Fibroblast of the aortic adventitia (primary cell): ENCODE results near the gene NAGLU. TPM values are rescaled to one million over a fixed set of nuclear protein-coding genes. Genes with fewer than 3 reads are reported as not detected.
"Not testable (repeated sequence)": the region's sequence is repeated elsewhere in the genome, so short reads cannot be mapped to it uniquely, and the experiment has no call there.

Source experiments
- DNase-seq: peaks from one replicate; pipeline ENCODE4 v3.0.0-alpha.2; 2010; ENCODE audit warnings: low read depth
- H3K4me3 ChIP-seq: 2 replicates; pipeline ENCODE4 v1.5.1; 2011; ENCODE audit warnings: low read depth, mild to moderate bottlenecking, control low read depth, low read length, moderate library complexity
- total RNA-seq: library from RNA; depleted of rRNA; stranded (reverse); fragments of >200 nt; gene quantifications from 2 replicates; pipeline ENCODE4 v1.2.3, GENCODE V29; 2012; ENCODE audit warnings: low replicate concordance
- TF ChIP-seq, protein P1 (sequence below): IDR thresholded peaks from 2 replicates; pipeline ENCODE4 v1.5.1; 2011; ENCODE audit warnings: mild to moderate bottlenecking, low read length, control low read depth, inconsistent platforms; ENCODE audit not compliant: insufficient read depth

Gene NAGLU
- total RNA-seq, 1 donor: 41.8 TPM

DNA sequence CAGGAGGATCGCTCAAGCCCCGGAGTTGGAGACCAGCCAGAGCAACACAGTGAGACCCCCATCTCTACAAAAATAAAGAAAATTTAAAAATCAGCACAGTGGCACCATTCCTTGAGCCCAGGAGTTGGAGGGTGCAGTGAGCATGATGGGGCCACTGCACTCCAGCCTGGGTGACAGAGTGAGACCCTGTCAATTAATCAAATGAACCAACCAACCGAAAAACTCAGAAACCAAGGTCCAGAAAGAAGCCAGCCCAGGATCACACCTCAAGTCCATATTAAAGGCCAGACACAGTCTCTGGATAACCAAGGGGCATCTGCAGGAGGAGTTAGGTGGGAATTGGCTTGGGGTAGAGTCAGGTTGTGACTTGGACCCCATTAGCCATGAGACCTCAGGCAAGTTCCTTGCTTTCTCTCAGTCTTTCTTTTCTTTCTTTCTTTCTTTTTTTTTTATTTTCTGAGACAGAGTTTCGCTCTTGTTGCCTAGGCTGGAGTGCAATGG, 19.1 kb downstream of the NAGLU start:
- peak overlapping the region; percentile 89 for H3K4me3 ChIP-seq
- TF ChIP-seq, protein P1, sequence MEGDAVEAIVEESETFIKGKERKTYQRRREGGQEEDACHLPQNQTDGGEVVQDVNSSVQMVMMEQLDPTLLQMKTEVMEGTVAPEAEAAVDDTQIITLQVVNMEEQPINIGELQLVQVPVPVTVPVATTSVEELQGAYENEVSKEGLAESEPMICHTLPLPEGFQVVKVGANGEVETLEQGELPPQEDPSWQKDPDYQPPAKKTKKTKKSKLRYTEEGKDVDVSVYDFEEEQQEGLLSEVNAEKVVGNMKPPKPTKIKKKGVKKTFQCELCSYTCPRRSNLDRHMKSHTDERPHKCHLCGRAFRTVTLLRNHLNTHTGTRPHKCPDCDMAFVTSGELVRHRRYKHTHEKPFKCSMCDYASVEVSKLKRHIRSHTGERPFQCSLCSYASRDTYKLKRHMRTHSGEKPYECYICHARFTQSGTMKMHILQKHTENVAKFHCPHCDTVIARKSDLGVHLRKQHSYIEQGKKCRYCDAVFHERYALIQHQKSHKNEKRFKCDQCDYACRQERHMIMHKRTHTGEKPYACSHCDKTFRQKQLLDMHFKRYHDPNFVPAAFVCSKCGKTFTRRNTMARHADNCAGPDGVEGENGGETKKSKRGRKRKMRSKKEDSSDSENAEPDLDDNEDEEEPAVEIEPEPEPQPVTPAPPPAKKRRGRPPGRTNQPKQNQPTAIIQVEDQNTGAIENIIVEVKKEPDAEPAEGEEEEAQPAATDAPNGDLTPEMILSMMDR: no peak
- DNase-seq: no peak

DNA sequence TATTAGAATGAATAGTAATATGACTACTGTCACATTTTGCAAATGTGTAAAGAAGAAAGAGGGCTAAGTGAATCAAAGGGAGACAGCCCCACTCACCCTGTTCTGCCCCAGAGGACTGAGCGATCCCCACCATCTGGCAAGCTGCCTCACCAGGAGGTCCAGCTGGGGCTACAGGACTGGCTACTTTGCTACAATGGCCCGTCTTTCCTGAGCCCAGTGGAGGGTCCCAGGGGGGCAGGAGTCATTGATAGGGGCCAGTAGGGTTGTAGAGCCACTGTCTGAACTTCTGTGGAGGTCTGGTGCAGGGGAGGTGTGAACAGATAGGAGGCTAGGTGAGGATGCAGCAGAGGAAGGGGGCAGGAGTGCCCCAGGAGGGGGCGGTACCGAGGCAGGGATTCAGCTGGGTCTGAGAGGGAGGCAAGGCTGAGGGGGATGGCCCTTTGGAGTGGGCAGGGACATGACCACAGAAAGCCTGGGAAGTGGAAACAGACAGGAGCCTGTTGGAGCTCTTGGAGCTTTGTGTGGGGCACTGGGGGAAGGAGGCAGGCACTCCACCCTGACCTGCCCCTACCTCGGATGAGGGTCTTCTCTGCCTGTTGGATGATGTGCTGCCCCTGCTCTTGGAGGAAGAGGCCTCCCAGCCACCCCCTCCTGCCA, 20.0 kb downstream of the NAGLU start:
- not testable (repeated sequence) for H3K4me3 ChIP-seq, DNase-seq
- TF ChIP-seq, protein P1: peak; percentile 16

DNA sequence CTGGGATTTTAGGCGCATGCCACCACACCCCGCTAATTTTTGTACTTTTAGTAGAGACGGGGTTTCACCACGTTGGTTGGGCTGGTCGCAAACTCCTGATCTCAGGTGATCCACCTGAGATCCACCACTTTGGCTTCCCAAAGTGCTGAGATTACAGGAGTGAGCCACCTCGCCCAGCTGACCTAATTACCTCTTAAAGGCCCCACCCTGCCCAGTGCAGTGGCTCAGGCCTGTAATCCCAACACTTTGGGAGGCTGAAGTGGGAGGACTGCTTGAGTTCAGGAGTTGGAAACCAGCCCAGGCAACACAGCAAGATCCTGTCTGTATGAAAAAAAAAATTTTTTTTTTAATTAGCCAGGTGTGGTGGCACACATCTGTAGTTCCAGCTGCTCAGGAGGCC, 23.0 kb downstream of the NAGLU start:
- TF ChIP-seq, protein P1: no peak
- H3K4me3 ChIP-seq: no peak overlapping the region
- no peak for DNase-seq

DNA sequence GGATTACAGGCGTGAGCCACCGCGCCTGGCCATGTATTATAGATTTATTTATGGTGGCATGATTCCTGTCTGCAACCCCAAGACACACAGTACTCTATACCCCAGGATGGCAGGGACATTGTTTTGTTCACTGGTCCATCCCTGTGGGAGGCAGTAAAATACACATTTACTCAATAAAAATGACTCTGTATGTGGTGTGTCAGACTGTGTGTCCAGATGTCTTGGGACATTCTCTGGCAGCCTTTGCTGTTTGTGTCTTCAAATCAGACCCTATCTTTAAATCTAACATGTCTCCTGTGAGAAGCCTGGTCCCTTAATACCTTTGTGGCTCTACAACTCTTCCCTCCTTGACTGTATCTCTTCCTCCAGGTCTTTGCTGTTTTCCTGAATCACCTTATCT, 24.2 kb downstream of the NAGLU start:
- DNase-seq: no peak
- no peak overlapping the region for H3K4me3 ChIP-seq
- TF ChIP-seq, protein P1: no peak

DNA sequence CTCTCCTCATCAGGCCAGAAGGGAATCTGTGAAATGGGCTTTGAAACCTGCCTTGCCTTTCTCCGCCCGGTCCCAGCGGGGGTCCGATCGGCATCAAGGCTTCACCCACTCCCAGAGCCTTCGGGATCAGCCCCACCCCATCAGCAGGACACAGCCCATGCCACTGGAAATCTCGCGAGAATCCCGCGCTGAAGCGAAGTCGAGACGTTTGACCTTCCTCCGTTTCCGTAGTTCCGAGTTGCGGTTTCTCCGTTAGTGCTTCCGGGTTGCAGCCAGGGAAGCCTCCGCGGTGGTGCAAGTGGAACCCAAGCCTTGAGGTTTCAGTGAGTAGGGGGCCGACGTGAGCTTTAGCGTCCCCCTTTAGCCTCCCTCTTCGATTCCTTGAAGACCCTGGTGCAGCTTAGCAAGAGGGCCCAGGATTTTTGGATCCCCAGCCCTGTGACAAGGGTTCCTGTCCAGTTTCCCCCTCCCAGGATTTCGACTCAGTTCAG, 25.9 kb downstream of the NAGLU start, which contains the start of gene COASY:
Gene COASY, plus strand, starts transcription at position 252 of the 491 bp plus-strand sequence. CDS start 475 bp downstream, outside the sequence.
- peak; percentile 99 for DNase-seq
- TF ChIP-seq, protein P1: no peak
- peak within 1 kb of the TSS; percentile 97 for H3K4me3 ChIP-seq

DNA sequence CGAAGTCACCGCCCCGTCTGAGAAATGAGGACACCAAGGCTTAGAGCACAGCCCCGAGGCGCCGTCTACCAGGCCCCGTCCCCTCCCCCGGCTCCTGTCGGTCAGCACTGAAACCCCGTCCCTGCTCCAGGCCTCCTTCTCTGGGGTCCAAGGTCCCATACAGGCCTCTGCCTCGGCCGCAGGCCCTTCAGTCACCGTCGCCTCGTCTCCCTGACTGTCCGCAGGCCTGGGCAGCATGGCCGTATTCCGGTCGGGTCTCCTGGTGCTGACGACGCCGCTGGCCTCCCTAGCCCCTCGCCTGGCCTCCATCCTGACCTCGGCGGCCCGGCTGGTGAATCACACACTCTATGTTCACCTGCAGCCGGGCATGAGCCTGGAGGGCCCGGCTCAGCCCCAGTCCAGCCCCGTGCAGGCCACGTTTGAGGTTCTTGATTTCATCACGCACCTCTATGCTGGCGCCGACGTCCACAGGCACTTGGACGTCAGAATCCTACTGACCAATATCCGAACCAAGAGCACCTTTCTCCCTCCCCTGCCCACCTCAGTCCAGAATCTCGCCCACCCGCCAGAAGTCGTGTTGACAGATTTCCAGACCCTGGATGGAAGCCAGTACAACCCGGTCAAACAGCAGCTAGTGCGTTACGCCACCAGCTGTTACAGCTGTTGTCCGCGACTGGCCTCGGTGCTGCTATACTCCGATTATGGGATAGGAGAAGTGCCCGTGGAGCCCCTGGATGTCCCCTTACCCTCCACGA, 26.5 kb downstream of the NAGLU start:
- peak; percentile 25 for DNase-seq
- TF ChIP-seq, protein P1: no peak
- peak overlapping the region; percentile 97 for H3K4me3 ChIP-seq
